Stimulated activated memory B cell treated with anti-CD40 and anti-IgM and Interleukin-4, amounts not matched to agents 10 μg/mL and 1 μg/mL and 100 μg/mL, for 72 hours (primary cell): ENCODE measurements around the gene SLC36A3.

Source experiments
- ATAC-seq: fragments of 150-1000 bp; cut with Tn5 transposase; 2 replicates; pipeline ENCODE4 v1.10.0; 2021
- H3K27ac Mint-ChIP-seq: one replicate; pipeline ENCODE4 v1.8.0; 2022; ENCODE audit warnings: mild to moderate bottlenecking, mixed read lengths
- H3K27me3 Mint-ChIP-seq: one replicate; pipeline ENCODE4 v1.8.0; 2022; ENCODE audit warnings: mixed read lengths
- H3K36me3 Mint-ChIP-seq: one replicate; pipeline ENCODE4 v1.8.0; 2022; ENCODE audit warnings: mixed read lengths
- H3K4me1 Mint-ChIP-seq: one replicate; pipeline ENCODE4 v1.8.0; 2022; ENCODE audit warnings: mixed read lengths
- H3K4me3 Mint-ChIP-seq: one replicate; pipeline ENCODE4 v1.8.0; 2022; ENCODE audit warnings: mild to moderate bottlenecking, moderate library complexity, mixed read lengths
- H3K9me3 Mint-ChIP-seq: one replicate; pipeline ENCODE4 v1.8.0; 2022; ENCODE audit warnings: mixed read lengths

The SLC36A3 gene

GRCh38 chr5:151303666-151304065 lies at the start of gene SLC36A3:
SLC36A3 (minus strand) TSS chr5:151303766; CDS start chr5:151303354, 412 bp downstream.
- Mint-ChIP-seq H3K9me3 (no peaks in the 10 kb centered on the region), H3K4me1 (no peaks in the 10 kb centered on the region), H3K4me3 (no peak within 1 kb of the TSS), H3K27me3 (no peaks in the 10 kb centered on the region), H3K27ac (no peak within 1 kb of the TSS), H3K36me3 (no peaks in the 10 kb centered on the region)
- ATAC-seq: no peak

- Mint-ChIP-seq H3K27me3 (peaks cover 47% of the 10 kb centered on the region), H3K9me3 (no peaks in the 10 kb centered on the region)
Measured at GRCh38 chr5:151351671-151352070, 48.1 kb upstream of the SLC36A3 start.

GRCh38 chr5:151348789-151349188 lies 45.2 kb upstream of the SLC36A3 start:
- Mint-ChIP-seq H3K27ac (no peak overlapping the region), H3K9me3 (no peaks in the 10 kb centered on the region), H3K27me3 (peaks cover 40% of the 10 kb centered on the region)

More at GRCh38 chr5:151351671-151352070, 48.1 kb upstream of the SLC36A3 start:
- ATAC-seq: no peak
- Mint-ChIP-seq H3K4me3 (no peak overlapping the region), H3K27ac (no peak overlapping the region), H3K36me3 (no peaks in the 10 kb centered on the region), H3K4me1 (no peaks in the 10 kb centered on the region)

GRCh38 chr5:151347369-151347768 lies 43.8 kb upstream of the SLC36A3 start, which contains the start of gene SLC36A2:
SLC36A2 (minus strand) TSS chr5:151347559; CDS start chr5:151347460, 99 bp downstream.
- H3K4me1 Mint-ChIP-seq: no peaks in the 10 kb centered on the region
- no peak within 1 kb of the TSS for H3K4me3 Mint-ChIP-seq
- no peak for ATAC-seq
- H3K9me3 Mint-ChIP-seq: no peaks in the 10 kb centered on the region
- no peak within 1 kb of the TSS for H3K27ac Mint-ChIP-seq
- H3K27me3 Mint-ChIP-seq: peaks cover 39% of the 10 kb centered on the region
- no peaks in the 10 kb centered on the region for H3K36me3 Mint-ChIP-seq

More at GRCh38 chr5:151348789-151349188, 45.2 kb upstream of the SLC36A3 start:
- Mint-ChIP-seq H3K36me3 (no peaks in the 10 kb centered on the region), H3K4me1 (no peaks in the 10 kb centered on the region), H3K4me3 (no peak overlapping the region)
- ATAC-seq: no peak

- H3K9me3 Mint-ChIP-seq: no peaks in the 10 kb centered on the region
Measured at GRCh38 chr5:151345808-151346478, 42.4 kb upstream of the SLC36A3 start.

GRCh38 chr5:151345187-151345807 lies 41.7 kb upstream of the SLC36A3 start:
- Mint-ChIP-seq H3K36me3 (no peaks in the 10 kb centered on the region), H3K27ac (no peak overlapping the region), H3K9me3 (no peaks in the 10 kb centered on the region), H3K4me1 (no peaks in the 10 kb centered on the region), H3K4me3 (no peak overlapping the region), H3K27me3 (peaks cover 37% of the 10 kb centered on the region)
- ATAC-seq: no peak

More at GRCh38 chr5:151345808-151346478, 42.4 kb upstream of the SLC36A3 start:
- Mint-ChIP-seq H3K27ac (no peak overlapping the region), H3K27me3 (peaks cover 37% of the 10 kb centered on the region), H3K4me3 (no peak overlapping the region), H3K36me3 (no peaks in the 10 kb centered on the region), H3K4me1 (no peaks in the 10 kb centered on the region)
- no peak for ATAC-seq

- ATAC-seq: no peak
- no peak overlapping the region for H3K4me3 Mint-ChIP-seq
- no peak overlapping the region for H3K27ac Mint-ChIP-seq
- peaks cover 37% of the 10 kb centered on the region for H3K27me3 Mint-ChIP-seq
- H3K9me3 Mint-ChIP-seq: no peaks in the 10 kb centered on the region
- H3K4me1 Mint-ChIP-seq: no peaks in the 10 kb centered on the region
- H3K36me3 Mint-ChIP-seq: no peaks in the 10 kb centered on the region
Measured at GRCh38 chr5:151344088-151344487, 40.5 kb upstream of the SLC36A3 start.

GRCh38 chr5:151340004-151340403 lies 36.4 kb upstream of the SLC36A3 start:
- H3K9me3 Mint-ChIP-seq: no peaks in the 10 kb centered on the region

GRCh38 chr5:151338734-151339133 lies 35.2 kb upstream of the SLC36A3 start:
- no peaks in the 10 kb centered on the region for H3K9me3 Mint-ChIP-seq
- no peak for ATAC-seq
- H3K27me3 Mint-ChIP-seq: peaks cover 47% of the 10 kb centered on the region
- no peak overlapping the region for H3K27ac Mint-ChIP-seq
- H3K36me3 Mint-ChIP-seq: no peaks in the 10 kb centered on the region
- no peaks in the 10 kb centered on the region for H3K4me1 Mint-ChIP-seq
- H3K4me3 Mint-ChIP-seq: no peak overlapping the region

More at GRCh38 chr5:151340004-151340403, 36.4 kb upstream of the SLC36A3 start:
- Mint-ChIP-seq H3K27me3 (peaks cover 44% of the 10 kb centered on the region), H3K4me1 (no peaks in the 10 kb centered on the region), H3K4me3 (no peak overlapping the region), H3K27ac (no peak overlapping the region), H3K36me3 (no peaks in the 10 kb centered on the region)
- no peak for ATAC-seq

GRCh38 chr5:151332857-151333256 lies 29.3 kb upstream of the SLC36A3 start:
- H3K4me1 Mint-ChIP-seq: no peaks in the 10 kb centered on the region
- H3K4me3 Mint-ChIP-seq: no peak overlapping the region
- H3K9me3 Mint-ChIP-seq: no peaks in the 10 kb centered on the region
- peaks cover 17% of the 10 kb centered on the region for H3K27me3 Mint-ChIP-seq
- no peaks in the 10 kb centered on the region for H3K36me3 Mint-ChIP-seq
- no peak for ATAC-seq
- no peak overlapping the region for H3K27ac Mint-ChIP-seq

GRCh38 chr5:151328734-151329133 lies 25.2 kb upstream of the SLC36A3 start:
- Mint-ChIP-seq H3K9me3 (no peaks in the 10 kb centered on the region), H3K4me3 (no peak overlapping the region), H3K36me3 (no peaks in the 10 kb centered on the region), H3K4me1 (no peaks in the 10 kb centered on the region), H3K27me3 (peaks cover 9% of the 10 kb centered on the region), H3K27ac (no peak overlapping the region)
- ATAC-seq: no peak

- Mint-ChIP-seq H3K4me1 (no peaks in the 10 kb centered on the region), H3K4me3 (no peak overlapping the region), H3K9me3 (no peaks in the 10 kb centered on the region), H3K27me3 (peaks cover 9% of the 10 kb centered on the region), H3K36me3 (no peaks in the 10 kb centered on the region), H3K27ac (no peak overlapping the region)
- no peak for ATAC-seq
Measured at GRCh38 chr5:151327585-151327984, 24.0 kb upstream of the SLC36A3 start.

- Mint-ChIP-seq H3K27ac (no peak overlapping the region), H3K9me3 (no peaks in the 10 kb centered on the region), H3K4me3 (no peak overlapping the region), H3K27me3 (peaks cover 9% of the 10 kb centered on the region), H3K4me1 (no peaks in the 10 kb centered on the region), H3K36me3 (no peaks in the 10 kb centered on the region)
- ATAC-seq: no peak
Measured at GRCh38 chr5:151326266-151326665, 22.7 kb upstream of the SLC36A3 start.

GRCh38 chr5:151320481-151320880 lies 16.9 kb upstream of the SLC36A3 start:
- H3K27me3 Mint-ChIP-seq: peaks cover 9% of the 10 kb centered on the region
- no peak for ATAC-seq
- H3K27ac Mint-ChIP-seq: no peak overlapping the region
- H3K4me1 Mint-ChIP-seq: peaks cover 15% of the 10 kb centered on the region
- H3K9me3 Mint-ChIP-seq: no peaks in the 10 kb centered on the region
- no peak overlapping the region for H3K4me3 Mint-ChIP-seq
- no peaks in the 10 kb centered on the region for H3K36me3 Mint-ChIP-seq

- H3K27ac Mint-ChIP-seq: peak overlapping the region; percentile 17
- ATAC-seq: peak; percentile 77
Measured at GRCh38 chr5:151318850-151319732, 15.5 kb upstream of the SLC36A3 start.

More at GRCh38 chr5:151318850-151319732, 15.5 kb upstream of the SLC36A3 start:
- no peak overlapping the region for H3K4me3 Mint-ChIP-seq
- H3K27me3 Mint-ChIP-seq: no peaks in the 10 kb centered on the region
- H3K9me3 Mint-ChIP-seq: no peaks in the 10 kb centered on the region
- H3K4me1 Mint-ChIP-seq: peaks cover 15% of the 10 kb centered on the region
- H3K36me3 Mint-ChIP-seq: no peaks in the 10 kb centered on the region
